Vein endothelial cell (primary cell): ENCODE measurements around the gene SLC2A8. TPM values are rescaled to one million over a fixed set of nuclear protein-coding genes. Genes with fewer than 3 reads are reported as not detected.

ENCODE experiments used
- small RNA-seq: library from RNA; depleted of rRNA; stranded (forward); fragments of <200 nt; gene quantifications from one replicate; pipeline ENCODE3, GENCODE V24; 2012
- total RNA-seq: library from RNA; depleted of rRNA; stranded (reverse); fragments of >200 nt; gene quantifications from 2 replicates; pipeline ENCODE4 v1.2.3, GENCODE V29; 2012

SLC2A8 gene, protein sequence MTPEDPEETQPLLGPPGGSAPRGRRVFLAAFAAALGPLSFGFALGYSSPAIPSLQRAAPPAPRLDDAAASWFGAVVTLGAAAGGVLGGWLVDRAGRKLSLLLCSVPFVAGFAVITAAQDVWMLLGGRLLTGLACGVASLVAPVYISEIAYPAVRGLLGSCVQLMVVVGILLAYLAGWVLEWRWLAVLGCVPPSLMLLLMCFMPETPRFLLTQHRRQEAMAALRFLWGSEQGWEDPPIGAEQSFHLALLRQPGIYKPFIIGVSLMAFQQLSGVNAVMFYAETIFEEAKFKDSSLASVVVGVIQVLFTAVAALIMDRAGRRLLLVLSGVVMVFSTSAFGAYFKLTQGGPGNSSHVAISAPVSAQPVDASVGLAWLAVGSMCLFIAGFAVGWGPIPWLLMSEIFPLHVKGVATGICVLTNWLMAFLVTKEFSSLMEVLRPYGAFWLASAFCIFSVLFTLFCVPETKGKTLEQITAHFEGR
- 12.1 and 17.3 TPM in 2 replicates for total RNA-seq

GRCh38 chr9:127396808-127397645, at the start of gene SLC2A8:
Gene SLC2A8 (plus strand): TSS chr9:127397169. CDS start chr9:127397231, 62 bp downstream.

DNA sequence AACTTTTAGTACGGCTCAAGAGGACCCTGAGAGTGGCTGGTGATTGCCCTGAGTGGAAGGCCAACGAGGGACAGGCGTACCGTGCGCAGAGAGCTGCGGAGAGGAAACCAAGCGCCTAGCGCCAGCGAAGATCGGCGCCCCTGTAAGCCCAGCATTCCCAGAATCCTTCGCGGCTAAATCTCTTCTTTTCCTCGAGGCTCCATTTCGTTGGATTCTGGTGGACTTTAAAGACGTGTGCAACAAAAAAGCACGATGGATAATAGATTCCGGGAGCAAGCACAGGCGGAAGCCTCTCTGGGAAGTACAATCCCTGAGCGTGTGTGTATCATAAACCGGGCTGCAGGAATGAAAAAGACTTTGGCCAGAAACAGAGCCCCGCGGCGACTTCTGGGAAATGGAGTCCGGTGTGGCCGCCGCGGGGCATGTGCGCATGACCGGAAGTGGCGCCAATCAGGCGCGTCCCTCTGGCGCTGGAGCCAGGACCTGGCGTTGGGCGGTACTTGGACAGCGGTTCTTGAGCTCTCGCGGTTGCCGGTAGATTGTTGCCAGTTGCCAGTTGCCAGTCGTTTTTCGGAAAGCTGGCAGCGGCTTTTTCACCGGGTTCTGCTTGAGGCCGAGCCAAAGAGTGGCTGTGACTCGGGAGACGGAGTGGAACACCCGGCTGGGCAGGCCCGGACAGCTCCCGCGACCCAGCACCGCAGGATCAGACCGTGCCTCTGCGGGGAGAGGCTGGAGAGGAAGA, 27.1 kb downstream of the SLC2A8 start, which contains the start of gene ZNF79:
ZNF79 (plus strand) TSS at position 449 of the 742 bp plus-strand sequence. CDS start 406 bp downstream, outside the sequence.

GRCh38 chr9:127450830-127451607, 54.0 kb downstream of the SLC2A8 start, which contains the start of the genes LRSAM1 and RPL12:
Gene LRSAM1 (plus strand): TSS chr9:127451510. CDS start chr9:127454528, 3,018 bp downstream.
Gene RPL12 (minus strand): TSS chr9:127451406. CDS start chr9:127451317, 89 bp downstream.

Small RNAs within 50 kb of the gene (small RNA-seq; reads per million reads assigned to genes)
- gene SNORA65 = 299 reads per million, percentile 99 among the genes with 10 or more reads in this experiment

Other genes starting within 250 kb of the SLC2A8 start
- 8.2 and 9.5 TPM in 2 replicates for gene GARNL3, start 132.4 kb upstream of the SLC2A8 start, total RNA-seq
- gene ZNF79, start 27.2 kb downstream of the SLC2A8 start, total RNA-seq = 14.4 and 14.9 TPM in 2 replicates
- gene RPL12, start 54.2 kb downstream of the SLC2A8 start, total RNA-seq = 1,603 and 1,765 TPM in 2 replicates
- 17.6 and 26.1 TPM in 2 replicates for gene LRSAM1, start 54.3 kb downstream of the SLC2A8 start, total RNA-seq
- 13.4 and 35.3 TPM in 2 replicates for gene STXBP1, start 215.1 kb downstream of the SLC2A8 start, total RNA-seq